Left lung (tissue), 10 donors: ENCODE data around the gene TEKT5. TPM values are rescaled to one million over a fixed set of nuclear protein-coding genes. Genes with fewer than 3 reads are reported as not detected.
A peak's percentile ranks its signal among the peaks of the same experiment; 100 is the strongest.

Experiments
- ATAC-seq: fragments of 200-7000 bp; cut with Tn5 transposase; one replicate; pipeline ENCODE4 v1.9.1; 2020; ENCODE audit warnings: moderate library complexity
- DNase-seq, 4 donors: peaks; one replicate each; pipeline ENCODE4 v3.0.0-alpha.2; 2013 to 2020
- H3K27ac ChIP-seq, 2 donors: fragments of 200-600 bp; sonication (generic) in 1 of 2; one replicate each; pipeline versions ENCODE4 v1.5.0 to v1.8.0; 2020 to 2021
- H3K27me3 ChIP-seq, 2 donors: fragments of 200-600 bp; sonication (generic) in 1 of 2; one replicate each; pipeline versions ENCODE4 v1.5.0 to v1.8.0; 2020 to 2021
- H3K36me3 ChIP-seq, 2 donors: fragments of 200-600 bp; sonication (generic) in 1 of 2; one replicate each; pipeline versions ENCODE4 v1.5.0 to v1.8.0; 2020 to 2021
- H3K4me1 ChIP-seq, 2 donors: fragments of 200-600 bp; one replicate each; pipeline ENCODE4 v1.8.0; 2021
- H3K4me3 ChIP-seq, 2 donors: fragments of 200-600 bp; sonication (generic) in 1 of 2; one replicate each; pipeline versions ENCODE4 v1.5.0 to v1.8.0; 2020 to 2021; ENCODE audit warnings: mild to moderate bottlenecking in 1 of 2
- H3K9me3 ChIP-seq, 2 donors: fragments of 200-600 bp; sonication (generic) in 1 of 2; one replicate each; pipeline versions ENCODE4 v1.5.0 to v1.8.0; 2020 to 2021
- CTCF ChIP-seq, 2 donors: fragments of 200-600 bp; sonication (generic) in 1 of 2; IDR thresholded peaks; one replicate each; pipeline versions ENCODE4 v1.5.0 to v1.8.0; 2021; ENCODE audit warnings: antibody characterized with exemption in 2 of 2
- intact Hi-C, 2 donors: fragments of 100-400 bp; cut with DNase I; formaldehyde crosslinking; loops; one replicate each; pipeline versions ENCODE4 v1.11.2 to v1.14.2; 2022
- polyA plus RNA-seq, 6 donors: library from polyadenylated mRNA; unstranded; fragments of 120-200 nt; gene quantifications; one replicate each; pipeline ENCODE4 v1.2.1, GENCODE V29; 2013; ENCODE audit not compliant: insufficient read length in 6 of 6
- total RNA-seq, 2 donors: library from RNA; stranded (reverse); fragmentation: NEBNext Ultra II Directional; extraction: Animal tissue kit (Norgen Biotek cat#: 25700); gene quantifications; one replicate each; pipeline ENCODE4 v1.2.1, GENCODE V29; 2021
- donor health status: DM: no; HTN: yes; CAD: no.
- donor health status: DM: no; HTN: no; CAD: no.

Gene TEKT5
- total and polyA plus RNA-seq, 8 donors = 0.13 to 0.67 (median 0.49) TPM; not detected in 3

GRCh38 chr16:10731790-10732189, 37.1 kb upstream of the TEKT5 start:
- no peak for DNase-seq
- no peak for ATAC-seq
- Histone ChIP-seq H3K27me3 (no peaks in the 10 kb centered on the region), H3K27ac (no peak overlapping the region), H3K4me1 (peaks cover 0 to 1% of the 10 kb centered on the region in 2 donors), H3K4me3 (no peak overlapping the region), H3K36me3 (no peaks in the 10 kb centered on the region), H3K9me3 (no peaks in the 10 kb centered on the region)
- intact Hi-C loops = no loop called here
- no peak for TF ChIP-seq CTCF (IDR thresholded peaks at IDR 0.05)

GRCh38 chr16:10729104-10730048, 34.6 kb upstream of the TEKT5 start:
- no peak for TF ChIP-seq CTCF (IDR thresholded peaks at IDR 0.05)
- H3K4me1 ChIP-seq = no peaks in the 10 kb centered on the region
- no peaks in the 10 kb centered on the region for H3K9me3 ChIP-seq
- no peaks in the 10 kb centered on the region for H3K27me3 ChIP-seq
- intact Hi-C loops = no loop called here
- no peaks in the 10 kb centered on the region for H3K36me3 ChIP-seq
- ATAC-seq = peak; percentile 59
- no peak overlapping the region for H3K27ac ChIP-seq
- H3K4me3 ChIP-seq = no peak overlapping the region
- no peak for DNase-seq

- ATAC-seq = no peak
- H3K27me3 ChIP-seq = no peaks in the 10 kb centered on the region
- H3K9me3 ChIP-seq = no peaks in the 10 kb centered on the region
- intact Hi-C loops = no loop called here
- no peak for TF ChIP-seq CTCF (IDR thresholded peaks at IDR 0.05)
- no peak overlapping the region for H3K27ac ChIP-seq
- H3K4me1 ChIP-seq = no peaks in the 10 kb centered on the region
- H3K36me3 ChIP-seq = no peaks in the 10 kb centered on the region
- no peak overlapping the region for H3K4me3 ChIP-seq
- no peak for DNase-seq
Observed at GRCh38 chr16:10728003-10728887, 33.5 kb upstream of the TEKT5 start.

- no peaks in the 10 kb centered on the region for H3K9me3 ChIP-seq
- no peak overlapping the region for H3K27ac ChIP-seq
- no peak for TF ChIP-seq CTCF (IDR thresholded peaks at IDR 0.05)
- no peaks in the 10 kb centered on the region for H3K27me3 ChIP-seq
- no peaks in the 10 kb centered on the region for H3K4me1 ChIP-seq
- no peak overlapping the region for H3K4me3 ChIP-seq
- DNase-seq (no peak), ATAC-seq (no peak)
- no peaks in the 10 kb centered on the region for H3K36me3 ChIP-seq
- intact Hi-C loops = no loop called here
Observed at GRCh38 chr16:10708969-10709368, 14.2 kb upstream of the TEKT5 start.

- TF ChIP-seq CTCF (IDR thresholded peaks at IDR 0.05) = no peak
- Histone ChIP-seq H3K4me1 (no peaks in the 10 kb centered on the region), H3K27me3 (no peaks in the 10 kb centered on the region), H3K9me3 (peaks cover 0 to 2% of the 10 kb centered on the region in 2 donors), H3K36me3 (no peaks in the 10 kb centered on the region), H3K4me3 (no peak overlapping the region), H3K27ac (no peak overlapping the region)
- DNase-seq = no peak
- ATAC-seq = no peak
- intact Hi-C loops = no loop called here
Observed at GRCh38 chr16:10699756-10700155, 5.0 kb upstream of the TEKT5 start.
